NCI-H2196 (cell line): Measurements from ENCODE around the gene TUBA3C.

Experiments
- DNase-seq: peaks from one replicate; lab custom pipeline; 2025; ENCODE audit not compliant: unreplicated experiment; lab: John Stamatoyannopoulos, UW

TUBA3C gene

GRCh38 chr13:19169496-19169895 is 12.1 kb downstream of the TUBA3C start:
- no peak for DNase-seq

GRCh38 chr13:19161308-19161707 is 20.3 kb downstream of the TUBA3C start:
- no peak for DNase-seq

DNA sequence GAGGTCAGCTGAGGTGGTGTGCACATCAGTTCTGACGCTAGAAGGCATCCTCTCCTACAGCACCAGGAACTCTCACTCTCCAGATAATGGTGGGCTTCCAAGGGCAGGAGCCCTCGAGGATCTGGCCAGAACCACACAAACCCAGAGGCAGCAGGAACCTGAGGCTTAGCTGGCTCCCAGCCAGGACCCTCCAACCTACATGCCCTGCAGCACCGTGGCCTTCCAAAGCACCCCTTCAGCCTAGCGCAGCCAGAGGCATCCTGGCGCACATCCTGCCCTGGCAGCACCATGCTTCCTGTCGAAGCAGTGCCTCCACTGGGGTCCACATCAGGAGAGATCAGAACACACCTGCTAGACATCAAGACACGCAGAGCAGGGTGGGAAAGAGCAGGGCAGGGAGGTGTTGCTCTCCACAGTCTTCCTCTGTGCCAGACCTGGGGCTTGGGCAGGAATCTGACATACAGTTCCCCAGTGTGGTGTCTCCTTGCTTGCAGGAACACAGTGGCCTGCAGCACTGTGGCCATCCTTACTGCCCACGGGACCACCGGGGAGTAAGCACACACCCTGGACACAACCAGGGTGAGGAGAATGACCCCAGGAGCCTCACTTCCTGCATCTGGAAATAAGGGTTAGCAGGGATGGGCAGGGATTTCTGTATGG is 21.7 kb downstream of the TUBA3C start:
- no peak for DNase-seq

GRCh38 chr13:19159181-19159580 is 22.4 kb downstream of the TUBA3C start:
- no peak for DNase-seq

GRCh38 chr13:19158526-19159174 is 23.0 kb downstream of the TUBA3C start:
- no peak for DNase-seq

GRCh38 chr13:19158006-19158405 is 23.6 kb downstream of the TUBA3C start:
- DNase-seq = no peak

GRCh38 chr13:19157461-19157860 is 24.2 kb downstream of the TUBA3C start:
- DNase-seq = no peak

DNA sequence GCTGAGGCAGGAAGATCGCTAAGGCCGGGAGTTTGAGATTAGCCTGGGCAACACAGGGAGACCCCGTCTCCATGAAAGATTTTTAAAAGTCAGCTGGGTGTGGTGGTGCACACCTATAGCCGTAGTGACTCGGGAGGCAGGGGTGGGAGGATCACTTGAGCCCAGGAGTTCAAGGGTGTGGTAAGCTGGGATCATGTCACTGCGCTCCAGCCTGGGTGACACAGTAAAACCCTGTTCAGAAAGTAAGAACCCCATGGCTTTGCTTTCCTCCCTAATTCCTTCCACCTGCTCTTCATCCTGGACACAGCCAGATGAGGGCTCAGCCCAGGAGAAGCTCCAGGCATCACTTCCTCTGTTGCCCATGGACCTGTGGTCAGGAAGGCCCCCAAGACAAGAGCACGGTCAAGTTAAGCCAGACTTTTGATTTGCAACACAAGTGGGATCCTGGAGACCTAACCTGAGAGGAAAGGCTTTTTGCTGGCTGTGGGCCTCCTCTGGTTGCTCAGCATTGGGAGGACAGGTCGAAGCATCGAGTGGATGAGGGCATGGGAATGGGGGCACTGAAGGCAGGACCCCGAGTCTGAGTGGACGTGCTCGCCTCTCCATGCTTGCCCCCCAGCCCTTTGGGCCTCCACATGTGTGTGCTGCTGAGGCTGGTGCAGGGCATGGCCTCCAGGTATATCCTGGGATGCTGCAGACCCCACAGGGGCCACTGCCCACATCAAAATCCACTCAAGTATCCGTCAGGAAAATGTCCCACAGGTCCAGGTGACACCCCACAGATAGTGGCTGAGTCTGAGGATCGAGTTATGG is 25.4 kb downstream of the TUBA3C start:
- DNase-seq = no peak

- no peak for DNase-seq
Observed at GRCh38 chr13:19155321-19155861, 26.2 kb downstream of the TUBA3C start.

DNA sequence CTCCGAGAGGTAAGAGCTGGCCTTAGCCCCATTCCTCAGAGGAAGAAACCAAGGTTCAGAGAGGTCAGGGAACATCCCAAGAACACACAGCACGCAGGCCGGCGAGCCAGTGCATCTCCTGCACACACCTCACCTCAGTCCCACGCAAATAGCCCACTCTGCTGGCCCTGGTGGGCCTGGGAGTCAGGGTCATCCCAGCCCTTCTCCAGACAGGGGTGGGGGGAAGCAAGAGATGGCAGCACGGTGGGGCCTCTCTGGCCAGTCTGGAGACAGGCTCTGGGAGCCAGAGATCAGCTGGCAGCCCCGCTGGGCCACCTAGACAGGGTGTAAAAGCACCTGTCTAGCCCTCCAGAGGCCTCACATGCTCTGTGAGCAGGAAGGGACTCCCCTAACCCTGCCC is 26.8 kb downstream of the TUBA3C start:
- no peak for DNase-seq

DNA sequence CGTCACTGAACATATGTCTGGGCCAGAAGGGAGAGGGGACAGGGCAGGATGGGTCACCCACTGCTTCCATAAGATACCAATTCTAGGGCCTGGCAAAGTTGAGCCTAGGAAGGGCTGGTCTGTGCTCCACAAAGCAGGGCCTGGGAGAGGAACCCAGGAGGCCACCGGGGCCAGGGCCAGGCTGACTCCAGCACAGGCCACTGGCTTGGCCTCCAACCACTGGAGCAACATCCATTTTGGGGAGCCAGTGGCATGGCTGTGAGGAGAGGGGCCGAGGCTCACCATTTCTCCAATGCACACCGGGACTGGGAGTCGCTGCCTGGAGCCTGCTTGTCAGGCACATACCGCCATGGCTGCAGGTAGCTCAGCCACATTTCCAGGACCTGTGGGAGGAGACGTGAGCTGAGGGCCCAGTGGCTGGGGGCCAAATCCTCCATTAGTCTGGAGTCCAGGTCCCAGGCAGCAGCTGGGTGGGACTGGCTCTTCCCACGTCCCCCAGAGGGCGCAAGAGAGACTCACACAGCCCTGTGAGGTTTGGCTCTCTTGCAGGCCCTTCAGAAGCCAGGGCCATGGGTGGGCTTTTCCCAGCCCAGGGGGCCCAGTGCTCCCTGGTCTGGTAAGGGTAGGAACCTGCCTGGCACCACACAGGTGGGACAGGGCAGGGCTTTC is 27.7 kb downstream of the TUBA3C start:
- no peak for DNase-seq

DNA sequence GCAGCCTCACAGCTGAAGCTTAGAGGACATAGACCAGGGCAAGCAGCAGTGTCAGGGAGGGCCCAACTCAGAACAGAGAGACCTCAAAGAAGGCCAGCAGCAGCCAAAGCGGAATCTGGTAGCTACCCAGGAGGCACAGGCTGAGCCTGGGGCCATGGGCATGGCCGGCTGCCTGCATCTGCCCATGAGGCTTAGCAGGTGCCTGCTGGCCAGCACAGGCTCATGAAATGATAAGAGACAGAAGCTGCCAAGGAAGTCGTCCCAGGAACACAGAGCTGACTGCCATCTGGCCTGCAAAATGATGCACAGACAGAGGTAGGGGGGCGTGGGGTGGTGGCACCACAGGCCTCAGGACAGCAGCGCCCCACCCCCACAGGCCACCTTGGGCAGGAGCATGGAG is 29.2 kb downstream of the TUBA3C start:
- DNase-seq = no peak

- DNase-seq = no peak
Observed at GRCh38 chr13:19151581-19152263, 29.9 kb downstream of the TUBA3C start.

GRCh38 chr13:19150712-19151228 is 30.9 kb downstream of the TUBA3C start:
- DNase-seq = no peak

DNA sequence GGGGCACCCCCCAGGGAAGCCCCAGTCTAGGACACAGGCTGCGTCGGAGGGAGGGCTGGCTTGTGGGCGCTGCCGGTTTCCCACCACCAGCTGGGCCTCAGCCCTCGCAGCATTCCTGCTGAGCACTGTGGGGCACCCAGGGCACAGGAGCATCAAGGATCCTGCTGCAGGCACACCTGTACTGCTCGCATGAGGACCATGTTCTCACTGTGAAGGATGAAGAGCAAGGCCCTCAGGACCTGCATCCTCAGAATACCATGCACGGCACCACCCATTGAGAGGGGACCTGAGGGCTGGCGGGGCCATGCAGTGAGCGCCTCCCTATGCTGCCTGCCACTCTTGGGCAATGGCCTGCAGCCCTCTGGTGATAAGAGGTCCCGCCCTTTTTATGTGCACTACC is 31.4 kb downstream of the TUBA3C start:
- no peak for DNase-seq

GRCh38 chr13:19148561-19148960 is 33.1 kb downstream of the TUBA3C start:
- no peak for DNase-seq
